NCI-H2107 treated with DMSO at 0.1 percent for 48 hours (cell line): Measurements from ENCODE around the gene AHCYL1.

Source experiments
- DNase-seq: peaks from one replicate; lab custom pipeline; 2025; ENCODE audit not compliant: unreplicated experiment; lab: John Stamatoyannopoulos, UW

AHCYL1 gene

DNA sequence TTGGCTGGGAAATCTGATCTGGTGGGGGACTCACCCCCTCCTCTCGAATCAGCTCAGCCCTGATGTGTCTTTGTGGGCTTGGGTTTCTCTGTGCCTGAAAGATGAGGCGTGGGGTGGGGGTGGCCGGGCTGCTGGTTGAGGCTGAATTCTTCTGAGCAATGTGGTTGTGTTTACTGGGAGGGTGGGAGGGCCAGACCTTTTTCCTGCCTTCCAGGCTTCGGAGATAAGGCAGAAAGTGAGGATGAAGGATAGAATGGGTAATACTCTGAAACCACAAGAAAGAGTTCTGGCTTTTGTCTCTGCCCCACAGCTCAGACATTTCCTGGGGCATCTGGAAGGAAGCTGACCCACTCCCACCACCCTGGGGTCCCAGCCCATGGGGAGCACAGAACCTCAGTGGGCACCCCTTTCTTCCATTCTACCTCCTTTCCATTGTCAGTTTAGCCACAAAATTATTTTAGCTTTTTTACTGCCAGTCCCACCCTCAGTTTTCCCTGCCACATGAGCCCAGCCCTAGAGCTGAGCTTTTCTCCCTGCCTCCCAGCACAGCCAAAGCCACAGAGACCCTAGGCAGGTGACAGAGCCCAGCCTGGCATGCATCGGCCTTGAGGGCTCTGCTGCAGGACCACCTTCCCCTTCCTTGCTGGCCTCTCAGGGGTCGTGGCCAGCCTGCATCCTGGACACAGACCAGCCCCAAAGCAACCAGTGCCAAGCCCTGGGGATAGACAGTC, 74.7 kb downstream of the AHCYL1 start:
- no peak for DNase-seq

GRCh38 chr1:110060034-110060661, 75.6 kb downstream of the AHCYL1 start:
- DNase-seq = no peak

GRCh38 chr1:110060662-110061060, 76.1 kb downstream of the AHCYL1 start:
- DNase-seq = no peak

DNA sequence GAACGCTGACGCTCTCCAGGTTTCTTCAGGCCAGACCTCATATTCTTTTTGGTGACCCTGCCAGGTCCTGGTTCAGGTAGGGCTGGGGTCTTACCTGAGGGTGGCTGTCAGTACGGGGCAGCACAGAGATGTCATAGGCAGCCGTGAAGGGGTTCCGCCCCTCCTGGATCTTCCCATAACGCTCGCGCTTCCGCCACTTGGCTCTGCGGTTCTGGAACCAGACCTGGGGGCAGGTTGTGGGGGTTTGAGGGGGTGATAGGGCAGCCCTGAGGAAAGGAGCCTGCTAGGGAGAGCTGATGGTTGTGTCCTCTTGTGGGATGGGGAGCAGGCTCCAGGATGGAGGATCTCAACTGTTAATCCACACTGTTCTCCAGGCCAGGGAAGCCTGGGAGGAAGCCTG, 76.8 kb downstream of the AHCYL1 start:
- DNase-seq = no peak

DNA sequence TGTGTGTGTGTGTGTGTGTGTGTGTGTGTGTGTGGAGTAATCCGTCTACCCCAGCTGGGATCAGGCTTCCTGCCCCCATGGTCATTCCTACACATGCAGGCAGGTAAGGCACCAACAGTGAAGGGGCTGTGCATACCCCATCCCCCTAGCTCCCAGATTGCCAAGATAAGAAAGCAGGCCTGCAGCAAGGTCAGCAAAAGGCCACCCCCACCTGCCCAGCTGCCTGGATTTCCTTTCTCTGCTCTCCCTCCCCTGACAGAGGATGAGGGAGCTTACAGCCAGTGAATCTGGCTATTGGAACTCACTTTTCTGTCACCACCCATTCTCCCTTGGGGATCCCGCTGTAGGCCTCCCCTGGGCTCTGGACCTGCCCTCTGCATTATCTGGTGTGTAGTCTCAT, 78.0 kb downstream of the AHCYL1 start:
- DNase-seq = no peak

DNA sequence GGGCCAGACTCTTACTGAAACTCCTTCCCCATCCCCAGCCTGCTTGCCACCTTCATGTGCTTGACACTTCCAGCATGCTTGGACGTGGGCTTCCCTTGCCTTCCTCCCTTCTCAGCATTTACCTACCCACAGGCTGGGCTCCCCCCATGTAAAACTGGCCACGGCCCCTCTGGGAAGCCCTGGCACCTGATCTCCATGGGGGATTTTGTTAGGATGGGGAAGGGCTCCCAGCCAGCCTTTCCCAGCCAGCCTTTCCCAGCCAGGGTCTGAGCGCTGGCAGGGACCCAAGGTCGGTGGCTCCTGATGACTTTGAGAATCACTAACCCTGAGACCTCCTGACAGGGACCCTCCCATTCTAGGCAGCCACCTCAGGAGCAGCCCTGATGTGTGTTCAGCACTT, 79.2 kb downstream of the AHCYL1 start:
- DNase-seq = no peak

- no peak for DNase-seq
Observed at GRCh38 chr1:110064576-110065337, 80.2 kb downstream of the AHCYL1 start.

GRCh38 chr1:110065841-110066240, 81.3 kb downstream of the AHCYL1 start:
- DNase-seq = no peak

- DNase-seq = no peak
Observed at GRCh38 chr1:110067479-110067892, 82.9 kb downstream of the AHCYL1 start.

GRCh38 chr1:110067893-110068645, 83.5 kb downstream of the AHCYL1 start:
- DNase-seq = no peak

GRCh38 chr1:110068646-110069403, 84.3 kb downstream of the AHCYL1 start:
- DNase-seq = no peak

DNA sequence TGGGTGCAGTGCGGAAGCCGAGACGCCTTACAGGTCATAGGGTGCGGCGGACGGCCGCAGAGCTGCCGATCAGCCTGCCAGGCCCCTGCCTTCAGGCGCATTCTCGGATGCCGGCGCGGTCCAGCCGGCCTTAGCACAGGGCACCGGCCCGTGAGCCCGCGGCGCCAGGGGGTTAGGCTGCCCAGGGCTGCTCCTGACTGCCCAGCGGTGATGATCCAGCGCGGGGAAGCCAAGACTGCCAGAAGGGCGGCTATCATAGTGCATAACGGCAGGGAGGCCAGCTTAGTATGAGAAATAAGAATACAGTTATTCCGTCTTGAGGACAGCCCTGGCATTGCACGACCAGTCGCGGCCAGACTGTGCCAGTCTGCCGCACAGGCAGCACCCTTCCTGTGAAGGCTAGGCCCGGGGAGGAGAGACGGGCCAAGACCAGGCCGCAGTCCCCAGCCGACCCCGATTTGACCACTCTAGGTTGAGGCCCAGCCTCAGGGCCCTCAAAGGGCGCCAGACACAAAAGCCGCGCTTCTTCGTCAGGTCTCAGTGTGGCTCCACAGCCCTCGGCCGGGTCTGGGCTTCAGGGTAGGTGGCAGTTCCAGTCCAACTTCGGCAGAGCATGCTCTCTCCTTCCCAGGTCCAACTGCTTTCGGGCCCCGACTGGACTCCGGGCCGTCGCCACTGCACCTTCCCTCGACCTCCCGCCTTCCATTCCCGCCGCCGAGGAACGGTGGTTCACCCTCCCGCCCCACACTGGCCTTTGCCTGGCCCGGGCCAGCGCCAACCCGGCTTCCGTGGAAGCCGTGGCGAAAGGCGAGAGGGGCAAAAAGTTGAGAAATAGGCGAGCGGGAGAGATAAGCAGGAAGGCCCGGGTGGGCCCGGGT, 85.1 kb downstream of the AHCYL1 start:
- DNase-seq = no peak

GRCh38 chr1:110070282-110070669, 85.7 kb downstream of the AHCYL1 start:
- DNase-seq = no peak

GRCh38 chr1:110070671-110071242, 86.2 kb downstream of the AHCYL1 start, which contains the start of gene ALX3:
TSS of gene ALX3 (minus strand) at chr1:110070672. CDS start at chr1:110070612, 60 bp downstream.
- no peak for DNase-seq
